Prostate gland (tissue), 2 donors: ENCODE results near the gene TTYH3. TPM values are rescaled to one million over a fixed set of nuclear protein-coding genes. Genes with fewer than 3 reads are reported as not detected.

Experiments
- DNase-seq: peaks from one replicate; pipeline ENCODE4 v3.0.0-alpha.2; 2019; ENCODE audit warnings: low spot score
- H3K27ac ChIP-seq, 2 donors: fragments of 200-600 bp; sonication (generic); 2 replicates each; pipeline ENCODE4 v1.5.1; 2017 to 2019
- H3K27me3 ChIP-seq: fragments of 200-600 bp; sonication (generic); replicated peaks from 2 replicates; pipeline ENCODE4 v1.5.1; 2019; ENCODE audit not compliant: insufficient read depth
- H3K36me3 ChIP-seq, 2 donors: fragments of 200-600 bp; sonication (generic); 1 replicate in 1 of 2; 2 replicates in 1 of 2; pipeline versions ENCODE4 v1.5.1 to v1.8.1; 2017 to 2019
- H3K4me1 ChIP-seq: fragments of 200-600 bp; sonication (generic); replicated peaks from 2 replicates; pipeline ENCODE4 v1.5.1; 2019
- H3K4me3 ChIP-seq, 2 donors: fragments of 200-600 bp; sonication (generic); 2 replicates each; pipeline ENCODE4 v1.5.1; 2017 to 2019
- H3K9me3 ChIP-seq: fragments of 200-600 bp; sonication (generic); 2 replicates; pipeline ENCODE4 v1.5.1; 2017
- CTCF ChIP-seq, 4 experiments: fragments of 200-600 bp in 2 of 4; fragments of 450-650 bp in 2 of 4; sonication (generic) in 2 of 4; IDR thresholded peaks; 1 replicate in 3 of 4; 2 replicates in 1 of 4; pipeline ENCODE4 v1.5.1; 2016 to 2019; ENCODE audit warnings: antibody characterized with exemption in 4 of 4, mild to moderate bottlenecking in 2 of 4, moderate library complexity in 2 of 4
- POLR2A ChIP-seq: fragments of 450-650 bp; IDR thresholded peaks from one replicate; pipeline ENCODE4 v1.6.1; 2016; ENCODE audit warnings: antibody characterized with exemption, mild to moderate bottlenecking
- POLR2AphosphoS5 ChIP-seq: sonication (generic); formaldehyde crosslinking; IDR thresholded peaks from one replicate; pipeline ENCODE4 v1.6.1; 2017; ENCODE audit warnings: antibody characterized with exemption
- WGBS: methylation state at CpG from one replicate; pipeline ENCODE4 v1.1.5; 2018; 5-methylcytosine and 5-hydroxymethylcytosine counted together
- intact Hi-C: fragments of 100-400 bp; cut with DNase I; formaldehyde crosslinking; loops from one replicate; pipeline ENCODE4 v1.14.2; 2022
- total RNA-seq, 2 donors: library from RNA; depleted of rRNA; stranded (reverse); fragments of >200 nt; gene quantifications; one replicate each; pipeline ENCODE4 v1.1.0, GENCODE V29; 2016

The TTYH3 gene
- total RNA-seq, 2 donors from 2014 or later: 30.1 to 76.2 TPM

DNA sequence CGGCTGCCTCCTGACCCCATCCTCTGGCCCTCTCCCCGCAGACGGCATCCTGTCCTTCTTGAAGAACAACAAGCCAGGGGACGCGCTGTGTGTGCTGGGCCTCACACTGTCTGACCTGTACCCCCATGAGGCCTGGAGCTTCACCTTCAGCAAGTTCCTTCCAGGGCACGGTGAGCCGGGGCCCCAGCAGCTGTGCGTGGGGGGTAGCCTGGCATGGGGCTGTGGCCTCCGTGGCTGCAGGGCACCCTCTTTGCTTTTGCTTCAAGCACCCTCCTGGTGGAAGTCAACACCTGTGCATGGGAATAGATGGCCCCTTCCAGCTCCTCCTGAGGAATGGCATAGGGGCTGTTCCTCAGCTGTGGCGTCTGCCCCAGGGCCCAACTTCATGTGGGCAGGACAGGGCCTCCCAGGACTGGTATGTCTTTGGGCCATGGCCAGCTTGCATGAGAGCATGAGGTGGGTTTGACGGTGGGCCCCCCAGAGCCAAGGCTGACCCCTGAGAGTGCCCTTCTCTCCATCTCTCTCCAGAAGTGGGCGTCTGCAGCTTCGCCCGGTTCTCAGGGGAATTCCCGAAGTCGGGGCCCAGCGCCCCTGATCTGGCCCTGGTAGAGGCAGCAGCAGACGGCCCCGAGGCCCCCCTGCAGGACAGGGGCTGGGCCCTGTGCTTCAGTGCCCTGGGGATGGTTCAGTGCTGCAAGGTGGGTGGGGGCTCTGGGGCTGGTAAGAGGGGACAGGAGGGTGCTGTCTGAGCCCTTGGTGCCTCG is 76.9 kb downstream of the TTYH3 start:
- H3K9me3 ChIP-seq: no peaks in the 10 kb centered on the region
- intact Hi-C loops: no loop called here
- H3K4me1 ChIP-seq: no peaks in the 10 kb centered on the region
- DNase-seq: no peak
- H3K4me3 ChIP-seq: no peak overlapping the region
- H3K36me3 ChIP-seq: no peaks in the 10 kb centered on the region
- no peaks in the 10 kb centered on the region for H3K27me3 ChIP-seq
- 86% methylated on average over 20 of the region's 20 CpGs for WGBS
- TF ChIP-seq POLR2AphosphoS5 (no peak), POLR2A (no peak), CTCF (IDR thresholded peaks at IDR 0.05) (no peak)
- H3K27ac ChIP-seq: no peak overlapping the region

GRCh38 chr7:2709553-2710285 is 77.9 kb downstream of the TTYH3 start:
- peak; percentile 31 for DNase-seq
- TF ChIP-seq POLR2AphosphoS5: no peak
- TF ChIP-seq CTCF (IDR thresholded peaks at IDR 0.05): peak; percentile 19 to 84 (median 58)
- WGBS: 48% methylated on average over 35 of the region's 35 CpGs
- intact Hi-C loops: no loop called here
- Histone ChIP-seq H3K4me1 (no peaks in the 10 kb centered on the region), H3K36me3 (no peaks in the 10 kb centered on the region), H3K4me3 (no peak overlapping the region), H3K27me3 (no peaks in the 10 kb centered on the region), H3K27ac (no peak overlapping the region), H3K9me3 (no peaks in the 10 kb centered on the region)

DNA sequence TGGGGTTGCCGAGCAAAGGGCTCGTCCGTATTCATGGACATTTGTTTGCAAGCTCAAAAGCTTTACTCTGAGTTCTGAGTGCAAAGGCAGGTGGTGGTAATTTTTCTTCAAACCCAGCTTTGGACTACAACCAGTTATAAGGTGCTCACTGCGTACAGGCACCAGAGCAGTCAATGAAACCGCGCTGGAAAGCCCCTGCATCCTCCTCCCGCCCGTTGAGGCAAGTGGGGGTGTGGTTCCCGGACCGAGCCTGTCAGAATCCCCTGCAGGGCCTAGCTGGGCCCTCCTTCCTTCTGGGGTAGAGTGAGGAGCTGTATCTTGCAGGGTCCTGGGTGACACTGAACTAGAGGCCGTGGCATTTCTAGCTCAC is 78.5 kb downstream of the TTYH3 start:
- H3K9me3 ChIP-seq: no peaks in the 10 kb centered on the region
- no peaks in the 10 kb centered on the region for H3K4me1 ChIP-seq
- WGBS: 80% methylated on average over 11 of the region's 11 CpGs
- DNase-seq: no peak
- no peaks in the 10 kb centered on the region for H3K27me3 ChIP-seq
- no peak for TF ChIP-seq POLR2AphosphoS5
- TF ChIP-seq CTCF (IDR thresholded peaks at IDR 0.05): no peak
- TF ChIP-seq POLR2A: no peak
- no peaks in the 10 kb centered on the region for H3K36me3 ChIP-seq
- H3K27ac ChIP-seq: no peak overlapping the region
- intact Hi-C loops: no loop called here
- H3K4me3 ChIP-seq: no peak overlapping the region

- Histone ChIP-seq H3K4me3 (no peak overlapping the region), H3K9me3 (no peaks in the 10 kb centered on the region), H3K4me1 (no peaks in the 10 kb centered on the region), H3K27me3 (no peaks in the 10 kb centered on the region), H3K27ac (no peak overlapping the region), H3K36me3 (no peaks in the 10 kb centered on the region)
- intact Hi-C loops: no loop called here
- TF ChIP-seq CTCF (IDR thresholded peaks at IDR 0.05) (no peak), POLR2A (no peak), POLR2AphosphoS5 (no peak)
- WGBS: 61% methylated on average over 4 of the region's 4 CpGs
- no peak for DNase-seq
Observed at GRCh38 chr7:2710901-2711551, 79.2 kb downstream of the TTYH3 start.
